Panc1 (cell line): ENCODE data around the gene CFAP410.

ENCODE experiments used
- POLR2AphosphoS5 ChIP-seq: IDR thresholded peaks from 2 replicates; pipeline ENCODE4 v1.6.1; 2012; ENCODE audit warnings: mild to moderate bottlenecking, low read depth, low read length, moderate library complexity
- SIN3A ChIP-seq: IDR thresholded peaks from 2 replicates; pipeline ENCODE4 v1.6.1; 2012; ENCODE audit warnings: low read depth, mild to moderate bottlenecking, low read length, moderate library complexity, borderline replicate concordance; ENCODE audit not compliant: insufficient read depth
- TCF7L2 ChIP-seq: IDR thresholded peaks from 2 replicates; pipeline ENCODE4 v1.6.1; 2011; ENCODE audit warnings: mild to moderate bottlenecking, low read depth, low read length, inconsistent platforms
- TF ChIP-seq, protein P1 (sequence below): fragments of 450-650 bp; IDR thresholded peaks from 2 replicates; pipeline ENCODE4 v1.5.1; 2017; ENCODE audit warnings: mild to moderate bottlenecking
- TF ChIP-seq, protein P2 (sequence below), 2 experiments: IDR thresholded peaks; 2 replicates each; pipeline ENCODE4 v1.6.1; 2011 to 2012; ENCODE audit warnings: low read depth in 2 of 2, control low read depth in 1 of 2, low read length in 1 of 2, mild to moderate bottlenecking in 1 of 2, moderate library complexity in 1 of 2; ENCODE audit not compliant: insufficient read depth in 1 of 2

DNA sequence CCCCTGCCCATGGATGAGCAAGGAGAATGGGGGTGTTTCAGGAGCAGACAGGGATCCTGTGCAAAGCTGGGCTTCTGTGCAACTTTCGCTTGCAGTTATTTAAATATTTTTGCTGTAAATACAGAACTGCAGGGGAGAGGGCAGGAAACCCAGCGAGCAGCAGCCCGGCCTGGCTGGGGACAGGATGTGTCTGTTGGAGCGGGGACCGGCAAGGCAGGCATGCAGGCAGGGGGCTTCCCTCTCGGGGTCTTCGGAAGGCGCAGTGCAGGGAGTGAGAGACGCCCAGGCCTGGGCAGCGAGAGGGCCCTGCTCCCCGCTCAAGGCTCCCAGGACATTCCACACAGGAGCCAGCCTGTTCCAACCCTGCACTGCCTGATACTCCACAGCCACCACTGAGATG lies 55.2 kb downstream of the CFAP410 start:
- TF ChIP-seq, protein P1, sequence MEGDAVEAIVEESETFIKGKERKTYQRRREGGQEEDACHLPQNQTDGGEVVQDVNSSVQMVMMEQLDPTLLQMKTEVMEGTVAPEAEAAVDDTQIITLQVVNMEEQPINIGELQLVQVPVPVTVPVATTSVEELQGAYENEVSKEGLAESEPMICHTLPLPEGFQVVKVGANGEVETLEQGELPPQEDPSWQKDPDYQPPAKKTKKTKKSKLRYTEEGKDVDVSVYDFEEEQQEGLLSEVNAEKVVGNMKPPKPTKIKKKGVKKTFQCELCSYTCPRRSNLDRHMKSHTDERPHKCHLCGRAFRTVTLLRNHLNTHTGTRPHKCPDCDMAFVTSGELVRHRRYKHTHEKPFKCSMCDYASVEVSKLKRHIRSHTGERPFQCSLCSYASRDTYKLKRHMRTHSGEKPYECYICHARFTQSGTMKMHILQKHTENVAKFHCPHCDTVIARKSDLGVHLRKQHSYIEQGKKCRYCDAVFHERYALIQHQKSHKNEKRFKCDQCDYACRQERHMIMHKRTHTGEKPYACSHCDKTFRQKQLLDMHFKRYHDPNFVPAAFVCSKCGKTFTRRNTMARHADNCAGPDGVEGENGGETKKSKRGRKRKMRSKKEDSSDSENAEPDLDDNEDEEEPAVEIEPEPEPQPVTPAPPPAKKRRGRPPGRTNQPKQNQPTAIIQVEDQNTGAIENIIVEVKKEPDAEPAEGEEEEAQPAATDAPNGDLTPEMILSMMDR = no peak
- no peak for TF ChIP-seq SIN3A
- TF ChIP-seq, protein P2, sequence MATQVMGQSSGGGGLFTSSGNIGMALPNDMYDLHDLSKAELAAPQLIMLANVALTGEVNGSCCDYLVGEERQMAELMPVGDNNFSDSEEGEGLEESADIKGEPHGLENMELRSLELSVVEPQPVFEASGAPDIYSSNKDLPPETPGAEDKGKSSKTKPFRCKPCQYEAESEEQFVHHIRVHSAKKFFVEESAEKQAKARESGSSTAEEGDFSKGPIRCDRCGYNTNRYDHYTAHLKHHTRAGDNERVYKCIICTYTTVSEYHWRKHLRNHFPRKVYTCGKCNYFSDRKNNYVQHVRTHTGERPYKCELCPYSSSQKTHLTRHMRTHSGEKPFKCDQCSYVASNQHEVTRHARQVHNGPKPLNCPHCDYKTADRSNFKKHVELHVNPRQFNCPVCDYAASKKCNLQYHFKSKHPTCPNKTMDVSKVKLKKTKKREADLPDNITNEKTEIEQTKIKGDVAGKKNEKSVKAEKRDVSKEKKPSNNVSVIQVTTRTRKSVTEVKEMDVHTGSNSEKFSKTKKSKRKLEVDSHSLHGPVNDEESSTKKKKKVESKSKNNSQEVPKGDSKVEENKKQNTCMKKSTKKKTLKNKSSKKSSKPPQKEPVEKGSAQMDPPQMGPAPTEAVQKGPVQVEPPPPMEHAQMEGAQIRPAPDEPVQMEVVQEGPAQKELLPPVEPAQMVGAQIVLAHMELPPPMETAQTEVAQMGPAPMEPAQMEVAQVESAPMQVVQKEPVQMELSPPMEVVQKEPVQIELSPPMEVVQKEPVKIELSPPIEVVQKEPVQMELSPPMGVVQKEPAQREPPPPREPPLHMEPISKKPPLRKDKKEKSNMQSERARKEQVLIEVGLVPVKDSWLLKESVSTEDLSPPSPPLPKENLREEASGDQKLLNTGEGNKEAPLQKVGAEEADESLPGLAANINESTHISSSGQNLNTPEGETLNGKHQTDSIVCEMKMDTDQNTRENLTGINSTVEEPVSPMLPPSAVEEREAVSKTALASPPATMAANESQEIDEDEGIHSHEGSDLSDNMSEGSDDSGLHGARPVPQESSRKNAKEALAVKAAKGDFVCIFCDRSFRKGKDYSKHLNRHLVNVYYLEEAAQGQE (IDR thresholded peaks at IDR 0.05; ENCODE audit: insufficient read depth in 1 of 2, low read depth in 2 of 2, low read length in 1 of 2) = no peak
- TF ChIP-seq TCF7L2 = no peak
- no peak for TF ChIP-seq POLR2AphosphoS5
